Measurements from ENCODE around the gene KBTBD2.
"Not testable (repeated sequence)": the region's sequence is repeated elsewhere in the genome, so short reads cannot be mapped to it uniquely, and the experiment has no call there.

Gene KBTBD2

DNA sequence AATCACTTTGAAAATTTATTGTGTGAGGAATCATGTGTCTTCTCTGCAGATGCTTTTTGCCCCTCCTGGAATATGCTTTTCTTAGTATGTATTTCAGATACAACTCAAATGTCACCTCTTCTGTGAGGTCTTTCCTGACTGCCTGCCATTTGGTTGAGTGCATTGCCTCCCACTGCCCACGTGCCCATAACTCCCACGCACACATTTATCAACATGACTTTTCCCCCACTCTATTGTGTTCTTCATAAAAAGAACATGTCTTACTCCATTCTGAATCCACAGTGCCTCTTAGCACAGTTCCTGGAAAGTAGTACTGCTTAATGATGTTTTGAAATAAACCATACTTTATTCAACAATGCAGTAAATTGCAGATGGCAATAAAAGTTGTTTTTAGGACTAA lies 42.9 kb downstream of the KBTBD2 start:
- DNase-seq = not testable (repeated sequence)

DNA sequence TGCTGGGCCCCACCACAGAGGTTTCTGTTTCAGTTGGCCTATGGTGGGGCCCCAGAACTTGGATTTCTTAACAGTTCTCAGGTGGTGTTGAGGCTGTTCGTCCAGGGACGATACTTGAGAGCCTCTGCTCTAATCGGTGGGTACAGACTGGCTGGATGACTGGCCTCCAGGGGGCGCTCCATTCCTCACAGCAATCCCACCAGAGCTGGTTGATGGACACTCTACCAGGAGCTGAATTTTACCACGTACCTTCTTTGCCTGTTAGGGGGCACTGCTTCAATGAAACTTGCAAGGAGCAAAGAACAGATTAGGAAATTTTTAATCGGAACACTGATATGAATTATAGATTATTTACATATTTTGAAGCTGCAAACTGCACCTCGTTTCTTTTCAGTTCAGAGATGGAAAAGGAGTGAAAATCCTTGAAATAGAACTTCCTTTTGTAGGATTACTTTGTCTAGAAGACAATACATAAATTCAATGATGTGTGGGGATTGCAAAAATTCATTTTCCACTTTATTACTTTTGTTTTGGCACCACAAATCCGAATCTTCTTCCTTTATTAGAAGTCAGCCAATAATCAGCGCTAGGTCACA lies 44.8 kb downstream of the KBTBD2 start:
- peak; percentile 86 to 93 for DNase-seq

DNA sequence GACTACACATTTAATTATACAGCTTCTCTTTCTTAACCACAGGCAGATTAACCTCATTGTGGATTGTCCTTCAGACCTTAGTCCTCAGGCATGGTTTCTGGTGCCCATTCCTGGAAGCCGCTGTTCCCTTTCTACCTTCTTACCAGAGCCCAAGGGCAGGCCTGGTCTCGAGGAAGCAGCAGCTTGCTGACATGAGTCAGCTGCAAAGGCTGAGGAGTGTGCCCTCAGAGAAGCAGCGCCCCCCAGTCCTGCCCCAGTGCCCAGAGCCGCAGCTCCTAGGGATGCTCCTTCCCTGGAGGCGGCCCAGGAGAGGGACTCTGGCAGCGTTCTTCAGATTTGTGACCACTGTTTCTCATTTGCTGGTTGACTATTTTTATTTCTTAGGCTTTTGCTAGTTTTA lies 46.8 kb downstream of the KBTBD2 start:
- not testable (repeated sequence) for DNase-seq

DNA sequence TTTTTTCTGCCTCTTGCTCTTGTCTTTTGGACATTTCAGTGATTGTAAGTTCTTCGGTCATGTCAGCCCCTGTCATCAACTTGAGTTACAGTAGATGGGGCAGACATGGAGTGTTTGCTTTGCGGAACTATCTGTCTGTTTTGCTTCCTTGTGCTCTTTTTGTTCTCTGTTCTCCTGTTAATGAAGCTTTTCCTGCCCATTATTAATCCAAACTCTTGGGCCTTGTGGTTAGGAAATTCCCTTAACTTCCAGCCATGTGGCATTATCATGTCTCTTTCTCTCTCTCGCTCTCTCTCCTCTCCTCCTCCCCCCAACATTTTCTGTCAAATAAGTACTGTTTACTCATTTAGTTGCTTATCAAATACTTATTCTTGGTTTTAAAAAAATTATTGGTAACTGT lies 47.8 kb downstream of the KBTBD2 start:
- not testable (repeated sequence) for DNase-seq

DNA sequence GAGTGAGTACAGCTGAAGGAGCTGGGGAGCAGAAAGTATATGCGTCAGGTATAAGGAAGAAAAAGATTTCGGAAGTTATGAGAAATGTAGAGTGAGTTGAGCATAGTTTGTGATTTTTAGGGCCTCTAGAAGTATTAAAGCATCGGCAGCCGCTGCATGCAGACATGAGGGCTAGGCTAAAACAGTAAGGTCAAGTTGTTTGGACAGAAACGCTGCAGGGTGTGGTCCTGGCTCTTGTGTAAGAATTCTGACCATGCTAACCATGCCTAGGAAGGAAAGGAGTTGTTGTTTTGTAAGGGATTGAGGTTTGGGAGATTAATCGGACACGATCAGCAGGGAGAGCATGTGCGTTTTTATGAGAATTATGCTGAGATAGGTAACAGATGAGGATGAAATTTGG lies 51.7 kb downstream of the KBTBD2 start:
- not testable (repeated sequence) for DNase-seq

DNA sequence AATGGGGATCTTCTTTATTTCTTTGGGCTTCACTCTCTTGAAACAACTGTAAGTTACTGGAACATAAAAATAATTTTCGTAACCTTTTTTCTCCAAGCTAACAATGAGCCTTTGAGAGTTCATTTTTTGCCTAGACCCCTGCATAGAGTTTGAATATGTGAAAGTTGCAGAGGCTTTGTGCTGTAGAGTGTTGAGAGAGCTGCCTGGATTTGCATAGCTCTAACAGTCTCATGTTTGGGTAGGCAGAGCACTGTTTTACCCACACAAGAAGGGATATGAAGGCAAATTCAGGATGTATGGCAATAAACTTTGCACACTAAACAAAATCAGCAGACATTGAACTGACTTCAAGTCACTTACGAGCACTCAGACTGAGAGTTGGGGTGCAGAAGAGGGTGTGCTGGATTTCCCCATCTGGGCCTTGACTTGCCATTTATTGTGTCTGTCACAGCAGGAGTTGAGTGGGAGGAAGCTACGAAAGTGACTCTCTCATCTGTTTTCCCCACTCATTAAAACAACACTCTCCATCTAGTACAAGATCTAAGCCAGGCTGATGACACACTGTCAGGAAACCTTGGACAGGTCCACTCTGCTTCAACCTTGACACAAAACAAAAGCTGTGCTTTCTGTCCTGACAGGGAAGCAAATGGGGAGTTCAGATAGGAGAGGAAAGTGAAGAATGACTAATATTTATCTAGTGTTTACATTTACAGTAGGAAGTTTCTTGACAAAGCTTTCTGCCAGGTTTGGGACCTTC lies 62.4 kb downstream of the KBTBD2 start:
- not testable (repeated sequence) for DNase-seq
